Prostate gland (tissue), 2 donors: ENCODE measurements around the gene ZMAT5.

Experiments
- POLR2A ChIP-seq: fragments of 450-650 bp; IDR thresholded peaks from one replicate; pipeline ENCODE4 v1.6.1; 2016; ENCODE audit warnings: antibody characterized with exemption, mild to moderate bottlenecking
- POLR2AphosphoS5 ChIP-seq: sonication (generic); formaldehyde crosslinking; IDR thresholded peaks from one replicate; pipeline ENCODE4 v1.6.1; 2017; ENCODE audit warnings: antibody characterized with exemption
- TF ChIP-seq, protein P1 (sequence below), 4 experiments: fragments of 200-600 bp in 2 of 4; fragments of 450-650 bp in 2 of 4; sonication (generic) in 2 of 4; IDR thresholded peaks; 1 replicate in 3 of 4; 2 replicates in 1 of 4; pipeline ENCODE4 v1.5.1; 2016 to 2019; ENCODE audit warnings: antibody characterized with exemption in 4 of 4, mild to moderate bottlenecking in 2 of 4, moderate library complexity in 2 of 4

DNA sequence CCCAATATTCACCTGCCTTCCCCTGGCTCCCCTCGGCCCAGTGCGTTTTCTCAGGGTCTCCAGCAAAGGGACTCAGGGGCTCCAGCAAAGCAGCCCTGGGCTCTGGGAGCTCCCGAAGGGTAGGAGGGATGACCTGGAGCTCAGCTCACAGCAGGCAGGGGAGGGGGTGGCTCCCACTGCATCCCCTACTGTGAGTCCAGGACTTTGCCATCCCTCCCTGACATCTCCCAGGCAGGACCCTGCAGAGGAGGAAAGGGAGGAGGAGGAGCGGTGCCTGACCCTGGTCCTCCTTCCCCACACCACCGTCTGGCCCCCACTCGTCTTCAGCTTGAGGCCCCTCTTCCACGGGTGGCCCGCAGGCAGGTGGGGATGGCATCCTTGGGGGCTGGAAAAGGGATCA lies 42.0 kb downstream of the ZMAT5 start:
- TF ChIP-seq, protein P1, sequence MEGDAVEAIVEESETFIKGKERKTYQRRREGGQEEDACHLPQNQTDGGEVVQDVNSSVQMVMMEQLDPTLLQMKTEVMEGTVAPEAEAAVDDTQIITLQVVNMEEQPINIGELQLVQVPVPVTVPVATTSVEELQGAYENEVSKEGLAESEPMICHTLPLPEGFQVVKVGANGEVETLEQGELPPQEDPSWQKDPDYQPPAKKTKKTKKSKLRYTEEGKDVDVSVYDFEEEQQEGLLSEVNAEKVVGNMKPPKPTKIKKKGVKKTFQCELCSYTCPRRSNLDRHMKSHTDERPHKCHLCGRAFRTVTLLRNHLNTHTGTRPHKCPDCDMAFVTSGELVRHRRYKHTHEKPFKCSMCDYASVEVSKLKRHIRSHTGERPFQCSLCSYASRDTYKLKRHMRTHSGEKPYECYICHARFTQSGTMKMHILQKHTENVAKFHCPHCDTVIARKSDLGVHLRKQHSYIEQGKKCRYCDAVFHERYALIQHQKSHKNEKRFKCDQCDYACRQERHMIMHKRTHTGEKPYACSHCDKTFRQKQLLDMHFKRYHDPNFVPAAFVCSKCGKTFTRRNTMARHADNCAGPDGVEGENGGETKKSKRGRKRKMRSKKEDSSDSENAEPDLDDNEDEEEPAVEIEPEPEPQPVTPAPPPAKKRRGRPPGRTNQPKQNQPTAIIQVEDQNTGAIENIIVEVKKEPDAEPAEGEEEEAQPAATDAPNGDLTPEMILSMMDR (IDR thresholded peaks at IDR 0.05) = no peak
- no peak for TF ChIP-seq POLR2AphosphoS5
- TF ChIP-seq POLR2A = no peak
